Measurements from ENCODE around the gene ALDH1A2.

- TF ChIP-seq, protein P1, sequence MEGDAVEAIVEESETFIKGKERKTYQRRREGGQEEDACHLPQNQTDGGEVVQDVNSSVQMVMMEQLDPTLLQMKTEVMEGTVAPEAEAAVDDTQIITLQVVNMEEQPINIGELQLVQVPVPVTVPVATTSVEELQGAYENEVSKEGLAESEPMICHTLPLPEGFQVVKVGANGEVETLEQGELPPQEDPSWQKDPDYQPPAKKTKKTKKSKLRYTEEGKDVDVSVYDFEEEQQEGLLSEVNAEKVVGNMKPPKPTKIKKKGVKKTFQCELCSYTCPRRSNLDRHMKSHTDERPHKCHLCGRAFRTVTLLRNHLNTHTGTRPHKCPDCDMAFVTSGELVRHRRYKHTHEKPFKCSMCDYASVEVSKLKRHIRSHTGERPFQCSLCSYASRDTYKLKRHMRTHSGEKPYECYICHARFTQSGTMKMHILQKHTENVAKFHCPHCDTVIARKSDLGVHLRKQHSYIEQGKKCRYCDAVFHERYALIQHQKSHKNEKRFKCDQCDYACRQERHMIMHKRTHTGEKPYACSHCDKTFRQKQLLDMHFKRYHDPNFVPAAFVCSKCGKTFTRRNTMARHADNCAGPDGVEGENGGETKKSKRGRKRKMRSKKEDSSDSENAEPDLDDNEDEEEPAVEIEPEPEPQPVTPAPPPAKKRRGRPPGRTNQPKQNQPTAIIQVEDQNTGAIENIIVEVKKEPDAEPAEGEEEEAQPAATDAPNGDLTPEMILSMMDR (IDR thresholded peaks at IDR 0.05): no peak
- no peak for TF ChIP-seq POLR2A (IDR thresholded peaks at IDR 0.05)
Measured at GRCh38 chr15:57914350-57915055, 151.0 kb downstream of the ALDH1A2 start.
